HG03135 (cell line): ENCODE measurements around the gene MMAB.

Source experiments
- ATAC-seq: cut with Tn5 transposase; IDR thresholded peaks from one replicate; pipeline ENCODE4 v1.9.1; 2021; ENCODE audit warnings: mild to moderate bottlenecking, moderate library complexity; ENCODE audit not compliant: unreplicated experiment

The MMAB gene

GRCh38 chr12:109573029-109573913 is at the start of gene MMAB, which contains the start of gene MVK:
MMAB (minus strand) TSS chr12:109573504; CDS start chr12:109573480, 24 bp downstream.
MVK (plus strand) TSS chr12:109573794; CDS start chr12:109574823, 1,029 bp downstream.
- peak; percentile 90 for ATAC-seq

GRCh38 chr12:109621901-109622364 is 48.6 kb upstream of the MMAB start:
- no peak for ATAC-seq

GRCh38 chr12:109621211-109621694 is 47.9 kb upstream of the MMAB start:
- no peak for ATAC-seq

DNA sequence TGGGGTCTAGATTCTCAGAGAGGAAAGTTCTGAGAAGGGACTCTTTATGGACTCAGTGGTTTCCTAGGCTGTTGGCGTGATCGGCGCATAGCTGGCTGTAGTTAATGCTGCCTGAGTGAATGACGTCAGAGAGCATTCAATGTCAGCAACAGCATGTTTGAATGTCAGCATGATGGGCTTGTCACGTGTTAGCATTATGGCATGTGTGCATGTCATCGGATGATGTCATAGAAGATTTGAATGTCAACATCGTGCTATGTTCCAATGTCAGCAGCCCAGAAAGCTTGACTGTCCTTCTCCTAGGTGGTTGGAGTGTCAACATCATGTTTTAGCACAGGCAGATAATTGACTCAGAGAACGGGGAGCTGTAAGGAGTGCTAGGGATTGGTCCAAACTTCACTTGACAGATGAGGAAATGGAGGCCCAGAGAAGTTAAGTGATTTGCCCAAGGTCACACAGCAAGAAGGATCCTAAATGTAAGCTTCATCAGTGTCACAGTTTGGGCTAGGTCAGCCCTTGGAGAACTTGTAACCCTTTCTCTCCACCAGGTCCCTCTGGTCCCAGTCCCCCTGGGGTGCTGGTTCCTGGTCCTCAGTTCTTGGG is 45.8 kb upstream of the MMAB start:
- no peak for ATAC-seq

- no peak for ATAC-seq
Measured at GRCh38 chr12:109618082-109618481, 44.8 kb upstream of the MMAB start.

DNA sequence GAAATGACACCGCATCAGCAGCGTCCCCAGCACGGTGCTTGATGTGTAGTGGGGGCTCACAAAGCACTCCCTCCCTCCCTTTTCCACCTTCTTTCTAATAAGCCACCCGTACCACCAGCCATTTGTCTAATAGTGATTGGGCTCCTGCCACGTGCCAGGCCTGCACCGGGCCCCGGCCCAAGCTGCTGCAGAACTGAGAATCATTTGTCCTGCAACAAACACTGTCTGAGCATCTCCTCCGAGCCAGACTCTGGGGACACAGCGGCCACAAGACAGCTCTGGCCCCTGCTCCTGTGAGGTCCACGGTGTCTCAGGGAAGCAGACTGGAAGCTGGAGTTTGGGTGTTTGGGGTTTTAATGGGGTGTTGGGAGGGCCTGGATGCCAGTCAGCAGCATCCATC is 44.2 kb upstream of the MMAB start:
- no peak for ATAC-seq

- no peak for ATAC-seq
Measured at GRCh38 chr12:109615556-109616229, 42.4 kb upstream of the MMAB start.

GRCh38 chr12:109613649-109614455 is 40.5 kb upstream of the MMAB start:
- ATAC-seq: no peak

GRCh38 chr12:109612975-109613502 is 39.7 kb upstream of the MMAB start:
- no peak for ATAC-seq

GRCh38 chr12:109612003-109612402 is 38.7 kb upstream of the MMAB start:
- ATAC-seq: no peak

DNA sequence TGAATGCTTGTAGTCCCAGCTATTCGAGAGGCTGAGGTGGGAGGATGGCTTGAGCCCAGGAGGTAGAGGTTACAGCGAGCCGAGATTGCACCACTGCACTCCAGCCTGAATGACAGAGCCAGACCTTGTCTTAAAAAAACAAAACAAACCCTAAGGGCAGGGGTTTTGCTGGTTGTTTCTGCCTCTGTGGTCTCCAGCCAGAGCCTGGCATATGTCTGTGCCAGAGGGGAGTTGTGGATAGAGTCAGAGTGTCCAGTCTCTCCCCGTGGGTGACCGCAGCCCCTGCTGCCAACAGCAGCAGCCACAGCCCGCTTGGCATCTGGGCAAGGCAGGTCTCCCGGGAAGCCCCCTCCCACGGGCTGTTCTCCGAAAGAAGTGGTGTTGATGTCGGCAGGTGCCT is 37.9 kb upstream of the MMAB start:
- ATAC-seq: no peak

- no peak for ATAC-seq
Measured at GRCh38 chr12:109610523-109610922, 37.2 kb upstream of the MMAB start.

DNA sequence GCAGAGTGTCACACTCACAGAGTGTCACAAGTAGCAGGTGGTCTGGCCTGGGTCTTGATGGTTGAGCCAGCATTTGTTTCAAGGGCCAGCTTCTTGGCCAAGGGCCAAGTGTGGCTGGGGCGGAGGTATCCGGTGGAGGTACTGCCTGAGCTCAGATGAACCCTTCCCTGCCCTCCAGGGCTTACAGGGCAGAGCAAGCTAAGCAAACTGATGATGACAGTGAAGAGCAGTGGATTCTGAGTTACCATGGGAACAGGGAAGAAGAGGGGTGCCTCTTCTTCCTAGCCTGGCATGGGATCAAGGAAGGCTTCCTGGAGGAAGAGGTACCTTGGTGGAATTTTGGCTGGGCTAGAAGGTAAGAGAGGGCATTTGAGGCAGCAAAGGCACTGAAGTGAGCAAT is 36.0 kb upstream of the MMAB start:
- no peak for ATAC-seq

DNA sequence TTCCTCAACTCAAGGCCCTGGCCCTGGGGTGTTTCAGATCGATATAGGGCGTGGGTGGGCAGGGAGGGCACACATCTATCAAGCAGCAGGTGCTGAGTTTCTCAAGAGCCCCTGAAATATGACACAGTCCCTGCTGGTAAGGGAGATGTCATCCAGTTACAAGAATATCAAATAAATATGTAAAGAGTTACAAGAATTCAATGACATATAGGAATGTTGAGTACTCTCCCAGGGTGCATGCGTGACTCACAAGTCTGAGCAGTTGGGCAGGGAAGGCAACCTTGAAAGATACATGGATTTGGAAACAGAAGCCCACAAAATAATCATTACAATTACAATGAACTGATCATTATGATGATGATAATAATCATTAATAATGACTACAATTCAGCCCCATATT is 35.5 kb upstream of the MMAB start:
- no peak for ATAC-seq

DNA sequence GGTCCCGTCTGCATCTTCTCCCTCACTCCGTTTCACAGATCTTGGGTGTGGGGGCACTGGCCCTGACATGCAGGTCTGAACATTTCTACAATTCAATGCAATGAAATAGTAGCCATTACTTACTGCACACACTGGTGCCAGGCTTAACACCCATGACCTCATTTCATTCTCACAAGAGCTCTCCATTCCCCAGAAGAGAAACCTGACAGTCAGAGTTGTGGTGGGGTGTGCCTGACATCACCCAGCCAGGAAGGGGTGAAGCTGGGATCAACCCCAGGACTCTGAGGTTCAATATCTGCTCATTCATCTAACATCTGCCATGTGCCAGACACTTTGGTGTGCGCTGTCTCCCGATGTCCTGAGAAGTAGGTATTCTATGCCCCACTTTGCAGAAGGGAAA is 35.0 kb upstream of the MMAB start:
- no peak for ATAC-seq

DNA sequence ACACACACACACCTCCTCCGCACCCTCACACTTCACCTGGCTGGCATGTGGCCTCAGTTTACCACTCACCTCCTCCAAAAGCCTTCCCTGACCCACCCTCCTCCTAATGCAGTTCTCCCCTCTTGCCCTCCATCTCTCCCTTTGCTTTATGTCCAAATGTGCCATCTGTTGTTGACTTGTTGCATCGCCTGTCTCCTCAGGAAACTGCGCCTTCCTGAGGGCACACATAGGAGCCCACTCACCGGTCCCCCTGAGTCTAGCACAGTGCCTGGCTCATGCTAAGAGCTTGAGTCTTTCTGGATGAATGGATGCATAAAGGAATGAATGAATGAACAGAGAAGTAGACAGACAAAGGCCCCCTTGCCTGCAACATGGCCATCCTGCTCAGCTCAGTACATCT is 34.3 kb upstream of the MMAB start:
- ATAC-seq: no peak

DNA sequence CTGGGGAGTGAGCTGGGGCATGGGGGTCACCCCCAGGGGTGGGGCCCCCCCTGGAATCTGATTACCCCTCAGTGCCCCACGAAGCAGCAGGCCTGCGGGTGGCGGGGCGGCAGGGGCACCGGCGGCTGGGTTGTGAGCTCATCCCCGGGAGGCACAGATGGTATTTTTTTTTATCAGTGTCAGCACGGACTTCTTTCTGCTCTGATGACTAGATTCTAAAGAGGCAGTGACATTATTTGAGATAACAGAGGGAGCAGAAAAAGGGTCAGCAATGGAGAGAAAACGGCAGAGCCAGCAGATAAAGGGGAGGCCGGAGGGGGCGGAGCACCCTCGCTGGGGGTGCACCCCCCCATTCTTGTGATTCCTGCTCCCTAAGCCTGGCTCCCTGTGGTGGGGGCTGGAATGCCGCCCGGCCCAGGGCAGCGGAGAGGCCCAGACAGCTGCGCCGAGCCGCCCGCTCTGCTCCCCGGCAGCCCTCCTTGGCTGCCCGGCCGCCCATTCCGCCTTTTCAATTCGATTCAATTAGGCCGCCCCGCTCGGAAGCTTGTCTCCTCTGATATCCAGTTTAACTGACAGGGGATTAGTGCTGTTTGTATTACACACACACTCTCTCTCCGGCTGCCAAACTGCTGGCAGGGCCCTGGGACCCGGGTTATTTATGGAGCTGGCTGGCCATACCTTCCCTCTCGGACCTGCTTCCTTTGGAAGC is 33.2 kb upstream of the MMAB start:
- no peak for ATAC-seq

- no peak for ATAC-seq
Measured at GRCh38 chr12:109605599-109606228, 32.4 kb upstream of the MMAB start.

GRCh38 chr12:109605016-109605415 is 31.7 kb upstream of the MMAB start:
- no peak for ATAC-seq
